ENCODE results near the gene CTRL. TPM values are rescaled to one million over a fixed set of nuclear protein-coding genes. Genes with fewer than 3 reads are reported as not detected.

The CTRL gene
- total RNA-seq, 2 donors from 2014 or later, result 4.0 to 6.1 TPM

- Mint-ChIP-seq H3K9me3 (no peaks in the 10 kb centered on the region), H3K4me3 (peak overlapping the region; percentile 94), H3K4me1 (peaks cover 16% of the 10 kb centered on the region), H3K36me3 (ENCODE audit: low read depth) (peaks cover under 1% of the 10 kb centered on the region), H3K27ac (peak overlapping the region; percentile 88), H3K27me3 (no peaks in the 10 kb centered on the region)
- no peak for ATAC-seq (replicated peaks)
Measured at GRCh38 chr16:67966549-67967182, 35.0 kb upstream of the CTRL start.

- peaks cover 8% of the 10 kb centered on the region for H3K36me3 Mint-ChIP-seq (ENCODE audit: low read depth)
- no peak for ATAC-seq (replicated peaks)
- no peaks in the 10 kb centered on the region for H3K9me3 Mint-ChIP-seq
- H3K27ac Mint-ChIP-seq, result no peak overlapping the region
- peak overlapping the region; percentile 94 for H3K4me3 Mint-ChIP-seq
- no peaks in the 10 kb centered on the region for H3K27me3 Mint-ChIP-seq
- H3K4me1 Mint-ChIP-seq, result peaks cover 16% of the 10 kb centered on the region
Measured at GRCh38 chr16:67965668-67966548, 34.2 kb upstream of the CTRL start.

- no peak overlapping the region for H3K27ac Mint-ChIP-seq
- H3K27me3 Mint-ChIP-seq, result no peaks in the 10 kb centered on the region
- H3K36me3 Mint-ChIP-seq (ENCODE audit: low read depth), result peaks cover 16% of the 10 kb centered on the region
- no peaks in the 10 kb centered on the region for H3K9me3 Mint-ChIP-seq
- ATAC-seq (replicated peaks), result no peak
- peaks cover 17% of the 10 kb centered on the region for H3K4me1 Mint-ChIP-seq
- H3K4me3 Mint-ChIP-seq, result no peak overlapping the region
Measured at GRCh38 chr16:67964477-67965131, 32.9 kb upstream of the CTRL start.

- no peak for ATAC-seq (replicated peaks)
- H3K4me1 Mint-ChIP-seq, result peaks cover 11% of the 10 kb centered on the region
- no peaks in the 10 kb centered on the region for H3K27me3 Mint-ChIP-seq
- H3K36me3 Mint-ChIP-seq (ENCODE audit: low read depth), result peaks cover 17% of the 10 kb centered on the region
- no peak overlapping the region for H3K4me3 Mint-ChIP-seq
- H3K9me3 Mint-ChIP-seq, result no peaks in the 10 kb centered on the region
- H3K27ac Mint-ChIP-seq, result no peak overlapping the region
Measured at GRCh38 chr16:67963662-67964321, 32.1 kb upstream of the CTRL start.

- Mint-ChIP-seq H3K4me1 (peaks cover 11% of the 10 kb centered on the region), H3K9me3 (no peaks in the 10 kb centered on the region), H3K27me3 (no peaks in the 10 kb centered on the region), H3K27ac (no peak overlapping the region), H3K36me3 (ENCODE audit: low read depth) (peaks cover 22% of the 10 kb centered on the region), H3K4me3 (no peak overlapping the region)
- no peak for ATAC-seq (replicated peaks)
Measured at GRCh38 chr16:67963292-67963661, 31.6 kb upstream of the CTRL start.

- Mint-ChIP-seq H3K27me3 (no peaks in the 10 kb centered on the region), H3K4me1 (peaks cover 7% of the 10 kb centered on the region), H3K27ac (no peak overlapping the region), H3K9me3 (no peaks in the 10 kb centered on the region), H3K4me3 (no peak overlapping the region), H3K36me3 (ENCODE audit: low read depth) (peaks cover 31% of the 10 kb centered on the region)
- no peak for ATAC-seq (replicated peaks)
Measured at GRCh38 chr16:67962135-67962534, 30.5 kb upstream of the CTRL start.

GRCh38 chr16:67961551-67961957 lies 29.9 kb upstream of the CTRL start:
- Mint-ChIP-seq H3K36me3 (ENCODE audit: low read depth) (peaks cover 31% of the 10 kb centered on the region), H3K4me1 (peaks cover 4% of the 10 kb centered on the region), H3K27me3 (no peaks in the 10 kb centered on the region), H3K4me3 (no peak overlapping the region), H3K9me3 (no peaks in the 10 kb centered on the region), H3K27ac (no peak overlapping the region)
- no peak for ATAC-seq (replicated peaks)

GRCh38 chr16:67959536-67960329 lies 28.1 kb upstream of the CTRL start:
- no peaks in the 10 kb centered on the region for H3K9me3 Mint-ChIP-seq
- H3K27ac Mint-ChIP-seq, result peak overlapping the region; percentile 37
- H3K27me3 Mint-ChIP-seq, result no peaks in the 10 kb centered on the region
- H3K4me3 Mint-ChIP-seq, result no peak overlapping the region
- no peak for ATAC-seq (replicated peaks)
- peaks cover 36% of the 10 kb centered on the region for H3K36me3 Mint-ChIP-seq (ENCODE audit: low read depth)
- peaks cover 4% of the 10 kb centered on the region for H3K4me1 Mint-ChIP-seq

- H3K36me3 Mint-ChIP-seq (ENCODE audit: low read depth), result peaks cover 46% of the 10 kb centered on the region
- no peaks in the 10 kb centered on the region for H3K9me3 Mint-ChIP-seq
- ATAC-seq (replicated peaks), result no peak
- no peak overlapping the region for H3K27ac Mint-ChIP-seq
- H3K4me1 Mint-ChIP-seq, result peaks cover 4% of the 10 kb centered on the region
- H3K4me3 Mint-ChIP-seq, result no peak overlapping the region
- no peaks in the 10 kb centered on the region for H3K27me3 Mint-ChIP-seq
Measured at GRCh38 chr16:67957622-67958021, 26.0 kb upstream of the CTRL start.

- no peak for ATAC-seq (replicated peaks)
- H3K4me1 Mint-ChIP-seq, result no peaks in the 10 kb centered on the region
- H3K27ac Mint-ChIP-seq, result no peak overlapping the region
- H3K36me3 Mint-ChIP-seq (ENCODE audit: low read depth), result peaks cover 37% of the 10 kb centered on the region
- no peak overlapping the region for H3K4me3 Mint-ChIP-seq
- no peaks in the 10 kb centered on the region for H3K27me3 Mint-ChIP-seq
- no peaks in the 10 kb centered on the region for H3K9me3 Mint-ChIP-seq
Measured at GRCh38 chr16:67954421-67955196, 22.9 kb upstream of the CTRL start.

GRCh38 chr16:67953641-67954375 lies 22.1 kb upstream of the CTRL start:
- H3K36me3 Mint-ChIP-seq (ENCODE audit: low read depth), result peaks cover 36% of the 10 kb centered on the region
- H3K9me3 Mint-ChIP-seq, result no peaks in the 10 kb centered on the region
- no peak overlapping the region for H3K27ac Mint-ChIP-seq
- ATAC-seq (replicated peaks), result no peak
- H3K27me3 Mint-ChIP-seq, result no peaks in the 10 kb centered on the region
- no peaks in the 10 kb centered on the region for H3K4me1 Mint-ChIP-seq
- no peak overlapping the region for H3K4me3 Mint-ChIP-seq

GRCh38 chr16:67951485-67951884 lies 19.8 kb upstream of the CTRL start:
- no peak for ATAC-seq (replicated peaks)
- no peak overlapping the region for H3K27ac Mint-ChIP-seq
- peaks cover 5% of the 10 kb centered on the region for H3K4me1 Mint-ChIP-seq

More at GRCh38 chr16:67951485-67951884, 19.8 kb upstream of the CTRL start:
- Mint-ChIP-seq H3K9me3 (no peaks in the 10 kb centered on the region), H3K36me3 (ENCODE audit: low read depth) (peaks cover 30% of the 10 kb centered on the region), H3K27me3 (no peaks in the 10 kb centered on the region), H3K4me3 (no peak overlapping the region)

Measured in activated T-helper 17 cell treated with anti-CD3 and anti-CD28 coated beads, Interleukin-2, amount 50 U/mL, for 72 hours (primary cell).